B cell (primary cell): ENCODE results near the gene MFSD8. TPM values are rescaled to one million over a fixed set of nuclear protein-coding genes. Genes with fewer than 3 reads are reported as not detected.
A peak's percentile ranks its signal among the peaks of the same experiment; 100 is the strongest.

Source experiments
- ATAC-seq: fragments of 200-7000 bp; cut with Tn5 transposase; one replicate; pipeline ENCODE4 v1.10.0; 2021; ENCODE audit warnings: low read depth, mild to moderate bottlenecking, moderate number of reproducible peaks, moderate library complexity
- CTCF ChIA-PET: fragments of 350-600 bp; sonication (Branson Sonifier 250); formaldehyde crosslinking; loops from one replicate; lab custom pipeline; 2021; ENCODE audit warnings: antibody characterized with exemption, inconsistent platforms; lab: Charles Lee
- POLR2A ChIA-PET: fragments of 350-600 bp; sonication (Branson Sonifier 250); formaldehyde crosslinking; loops from one replicate; lab custom pipeline; 2021; ENCODE audit warnings: antibody characterized with exemption; lab: Charles Lee
- DNase-seq: peaks from one replicate; pipeline ENCODE4 v3.0.0; 2013
- H2AFZ ChIP-seq: 2 replicates; pipeline ENCODE4 v1.6.1; 2012; ENCODE audit warnings: mild to moderate bottlenecking, low read depth, low read length; ENCODE audit not compliant: insufficient read depth, poor library complexity, severe bottlenecking
- H3K27ac ChIP-seq, 2 donors: 1 replicate in 1 of 2; 2 replicates in 1 of 2; pipeline ENCODE4 v1.5.1; 2012 to 2013; ENCODE audit warnings: low read length in 2 of 2, mild to moderate bottlenecking in 2 of 2, moderate library complexity in 1 of 2
- H3K27me3 ChIP-seq, 4 experiments: fragments of 200-600 bp in 1 of 4; sonication (generic) in 1 of 4; replicated peaks in 1 of 4; 1 replicate in 2 of 4; 2 replicates in 2 of 4; pipeline versions ENCODE4 v1.6.1 to v1.7.0; 2013 to 2016; ENCODE audit warnings: low read length in 3 of 4, mild to moderate bottlenecking in 2 of 4, mixed read lengths in 1 of 4, moderate library complexity in 1 of 4; ENCODE audit not compliant: insufficient read depth in 4 of 4, control insufficient read depth in 3 of 4; ENCODE audit errors: control extremely low read depth in 1 of 4
- H3K36me3 ChIP-seq, 2 experiments: replicated peaks in 1 of 2; 1 replicate in 1 of 2; 2 replicates in 1 of 2; pipeline versions ENCODE4 v1.6.1 to v1.7.1; 2013; ENCODE audit warnings: low read length in 1 of 2; ENCODE audit not compliant: insufficient read depth in 2 of 2, control insufficient read depth in 1 of 2; ENCODE audit errors: control extremely low read depth in 1 of 2, extremely low read depth in 1 of 2
- H3K4me1 ChIP-seq, 2 donors: fragments of 200-600 bp in 1 of 2; sonication (generic) in 1 of 2; 1 replicate in 1 of 2; 2 replicates in 1 of 2; pipeline versions ENCODE4 v1.5.1 to v1.6.1; 2013 to 2017; ENCODE audit warnings: low read length in 2 of 2; ENCODE audit not compliant: control insufficient read depth in 2 of 2, insufficient read depth in 2 of 2
- H3K4me2 ChIP-seq: replicated peaks from 2 replicates; pipeline ENCODE3; 2012; ENCODE audit warnings: mild to moderate bottlenecking, low read depth, low read length; ENCODE audit not compliant: poor library complexity, severe bottlenecking
- H3K4me3 ChIP-seq, 5 experiments: fragments of 200-600 bp in 1 of 5; sonication (generic) in 1 of 5; 1 replicate in 3 of 5; 2 replicates in 2 of 5; pipeline versions ENCODE4 v1.5.1 to v1.7.0; 2011 to 2016; ENCODE audit warnings: low read length in 4 of 5, mild to moderate bottlenecking in 4 of 5, low read depth in 2 of 5, control low read depth in 1 of 5, moderate library complexity in 1 of 5; ENCODE audit not compliant: insufficient read depth in 1 of 5; ENCODE audit errors: control extremely low read depth in 1 of 5, extremely low read depth in 1 of 5
- H3K79me2 ChIP-seq: fragments of 200-600 bp; sonication (generic); one replicate; pipeline ENCODE4 v1.6.0; 2016; ENCODE audit warnings: low read length; ENCODE audit not compliant: control insufficient read depth, insufficient read depth
- H3K9ac ChIP-seq: fragments of 200-600 bp; sonication (generic); 2 replicates; pipeline ENCODE4 v1.6.1; 2017; ENCODE audit warnings: mild to moderate bottlenecking, low read length, moderate library complexity
- H3K9me3 ChIP-seq, 3 donors: one replicate each; pipeline versions ENCODE4 v1.6.1 to v1.7.1; 2013; ENCODE audit warnings: low read length in 2 of 3; ENCODE audit not compliant: control insufficient read depth in 2 of 3, insufficient read depth in 1 of 3; ENCODE audit errors: control extremely low read depth in 1 of 3
- H4K20me1 ChIP-seq: 2 replicates; pipeline ENCODE4 v1.6.0; 2012; ENCODE audit warnings: mild to moderate bottlenecking, low read length; ENCODE audit not compliant: insufficient read depth, control insufficient read depth, poor library complexity, severe bottlenecking
- H3K27ac Mint-ChIP-seq: one replicate; pipeline ENCODE4 v1.8.0; 2021; ENCODE audit warnings: mixed read lengths
- H3K27me3 Mint-ChIP-seq: one replicate; pipeline ENCODE4 v1.8.0; 2021; ENCODE audit warnings: mixed read lengths
- H3K4me1 Mint-ChIP-seq: one replicate; pipeline ENCODE4 v1.8.0; 2021; ENCODE audit warnings: mixed read lengths
- H3K4me3 Mint-ChIP-seq: one replicate; pipeline ENCODE4 v1.8.0; 2021; ENCODE audit warnings: mixed read lengths
- H3K9me3 Mint-ChIP-seq: one replicate; pipeline ENCODE4 v1.8.0; 2022; ENCODE audit warnings: mixed read lengths; ENCODE audit not compliant: insufficient read depth
- CTCF ChIP-seq: fragments of 200-600 bp; IDR thresholded peaks from one replicate; pipeline ENCODE4 v1.8.0; 2022; ENCODE audit warnings: antibody characterized with exemption, mild to moderate bottlenecking
- EZH2 ChIP-seq: IDR thresholded peaks from 2 replicates; pipeline ENCODE4 v1.6.1; 2012; ENCODE audit warnings: borderline replicate concordance, low read depth, mild to moderate bottlenecking, moderate library complexity, low read length; ENCODE audit not compliant: insufficient read depth, poor library complexity, severe bottlenecking
- WGBS: methylation state at CpG from one replicate; pipeline ENCODE4 v1.1.5; 2013; ENCODE audit warnings: missing lambda C conversion rate; ENCODE audit not compliant: insufficient coverage; 5-methylcytosine and 5-hydroxymethylcytosine counted together
- intact Hi-C: fragments of 100-400 bp; cut with micrococcal nuclease; formaldehyde crosslinking; loops from one replicate; pipeline ENCODE4 v1.10.0; 2022
- polyA minus RNA-seq: library from RNA; depleted of rRNA, polyadenylated mRNA; stranded (reverse); fragments of >200 nt; gene quantifications from 2 replicates; pipeline ENCODE4 v1.2.3, GENCODE V29; 2012
- polyA plus RNA-seq: library from polyadenylated mRNA; depleted of rRNA; stranded (reverse); fragments of >200 nt; gene quantifications from 2 replicates; pipeline ENCODE4 v1.2.3, GENCODE V29; 2012
- total RNA-seq, 2 donors: library from RNA; stranded (reverse); fragments of 120-200 nt in 1 of 2; gene quantifications; 1 replicate in 1 of 2; 2 replicates in 1 of 2; pipeline versions ENCODE4 v1.2.3 to v1.2.4, GENCODE V29; 2013 to 2022

MFSD8 gene
- total RNA-seq (52.2 and 53.1 TPM in 2 replicates), polyA plus RNA-seq (18.4 and 27.2 TPM in 2 replicates), polyA minus RNA-seq (10.7 and 21.1 TPM in 2 replicates)
- 44.0 TPM for total RNA-seq (2013)

GRCh38 chr4:127965062-127965802, at the start of gene MFSD8, which contains the start of gene ABHD18:
Gene MFSD8 (minus strand): TSS chr4:127965173. CDS start chr4:127965133, 40 bp downstream.
Gene ABHD18 (plus strand): TSS chr4:127965406. CDS start chr4:127982956, 17,550 bp downstream.
- ChIA-PET CTCF (interaction anchor here (0.6 to 2.0 kb wide), 10 partner anchors 9 to 847 kb away, joined by 3 to 18 read pairs (median 4); partner anchors contain the start of genes JADE1, LARP1B and PLK4), POLR2A (interaction anchor here (0.6 to 1.9 kb wide), 5 partner anchors 85 to 848 kb away, joined by 4 to 20 read pairs (median 5); partner anchors contain the start of genes LARP1B and PLK4)
- no peaks in the 10 kb centered on the region for H3K27me3 Mint-ChIP-seq
- peak within 1 kb of the TSS; percentile 97 for H3K27ac Mint-ChIP-seq
- Histone ChIP-seq H3K4me2 (peak within 1 kb of the TSS; percentile 82), H3K27me3 (no peaks in the 10 kb centered on the region), H3K79me2 (peaks cover 75% of the 10 kb centered on the region), H3K4me3 (peak within 1 kb of the TSS; percentile 76 to 100 (median 85)), H3K36me3 (peaks cover 0 to 2% of the 10 kb centered on the region in 2 experiments), H3K4me1 (peaks cover 5 to 18% of the 10 kb centered on the region in 2 donors), H2AFZ (peak within 1 kb of the TSS; percentile 99), H3K27ac (peak within 1 kb of the TSS; percentile 86 to 96), H3K9me3 (no peaks in the 10 kb centered on the region), H3K9ac (peak within 1 kb of the TSS; percentile 96), H4K20me1 (peaks cover 11% of the 10 kb centered on the region)
- intact Hi-C loops = loop anchor here (1.0 to 2.0 kb wide), 5 partner anchors 85 to 1132 kb away; partner anchors contain the start of genes C4orf33, JADE1, LARP1B and PLK4
- TF ChIP-seq CTCF (peak; percentile 33), EZH2 (no peak)
- peak; percentile 97 for ATAC-seq
- H3K4me3 Mint-ChIP-seq = peak within 1 kb of the TSS; percentile 98
- peak; percentile 100 for DNase-seq
- H3K4me1 Mint-ChIP-seq = peaks cover 34% of the 10 kb centered on the region
- H3K9me3 Mint-ChIP-seq = no peaks in the 10 kb centered on the region
- WGBS = under 1% methylated on average over 69 of the region's 69 CpGs

- no CpG with 5 or more reads among the region's 3 CpGs for WGBS
- no peak overlapping the region for H3K4me3 ChIP-seq
- no peaks in the 10 kb centered on the region for H3K27me3 Mint-ChIP-seq
- no peak overlapping the region for H3K4me3 Mint-ChIP-seq
- H2AFZ ChIP-seq = no peak overlapping the region
- H3K27me3 ChIP-seq = no peaks in the 10 kb centered on the region
- no peak for ATAC-seq
- peaks cover 0 to 8% of the 10 kb centered on the region in 2 experiments for H3K36me3 ChIP-seq
- H3K27ac Mint-ChIP-seq = no peak overlapping the region
- TF ChIP-seq CTCF (no peak), EZH2 (no peak)
- H4K20me1 ChIP-seq = no peaks in the 10 kb centered on the region
- H3K4me1 Mint-ChIP-seq = peaks cover 3% of the 10 kb centered on the region
- no peak overlapping the region for H3K27ac ChIP-seq
- H3K4me2 ChIP-seq = no peak overlapping the region
- no peaks in the 10 kb centered on the region for H3K9me3 Mint-ChIP-seq
- intact Hi-C loops = no loop called here
- CTCF ChIA-PET = no interaction called here
- H3K79me2 ChIP-seq = no peaks in the 10 kb centered on the region
- no peaks in the 10 kb centered on the region for H3K9me3 ChIP-seq
- H3K4me1 ChIP-seq = no peaks in the 10 kb centered on the region
- POLR2A ChIA-PET = no interaction called here
- DNase-seq = no peak
- no peak overlapping the region for H3K9ac ChIP-seq
Measured at GRCh38 chr4:128009428-128009827, 44.5 kb upstream of the MFSD8 start.
